Uterus (tissue), 2 donors: ENCODE results near the gene PARD3.

Source experiments
- POLR2A ChIP-seq, 2 donors: fragments of 450-650 bp; IDR thresholded peaks; one replicate each; pipeline ENCODE4 v1.6.1; 2016; ENCODE audit warnings: antibody characterized with exemption in 2 of 2, mild to moderate bottlenecking in 1 of 2, moderate library complexity in 1 of 2
- TF ChIP-seq, protein P1 (sequence below), 4 experiments: fragments of 200-600 bp in 2 of 4; fragments of 450-650 bp in 2 of 4; sonication (generic) in 2 of 4; IDR thresholded peaks; one replicate each; pipeline ENCODE4 v1.5.1; 2016 to 2019; ENCODE audit warnings: antibody characterized with exemption in 4 of 4, mild to moderate bottlenecking in 2 of 4, moderate library complexity in 1 of 4

DNA sequence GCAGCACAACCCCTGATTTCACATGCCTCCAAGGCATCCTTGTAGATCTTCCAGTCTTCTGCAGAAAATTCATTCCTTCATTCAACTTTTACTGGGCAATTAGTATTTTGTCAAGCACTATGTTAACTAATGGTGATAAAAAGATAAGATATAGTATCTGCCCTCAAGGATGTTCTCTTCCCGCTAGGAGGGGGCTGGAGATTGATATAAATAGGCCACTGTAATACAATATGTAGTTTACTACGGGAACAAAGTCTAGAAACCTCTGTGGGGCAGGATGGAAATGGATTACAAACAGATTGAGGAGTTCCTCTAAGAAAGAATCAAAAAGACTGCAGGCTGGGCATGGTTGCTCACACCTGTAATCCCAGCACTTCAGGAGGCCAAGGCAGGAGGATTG is 10.3 kb upstream of the PARD3 start:
- TF ChIP-seq, protein P1, sequence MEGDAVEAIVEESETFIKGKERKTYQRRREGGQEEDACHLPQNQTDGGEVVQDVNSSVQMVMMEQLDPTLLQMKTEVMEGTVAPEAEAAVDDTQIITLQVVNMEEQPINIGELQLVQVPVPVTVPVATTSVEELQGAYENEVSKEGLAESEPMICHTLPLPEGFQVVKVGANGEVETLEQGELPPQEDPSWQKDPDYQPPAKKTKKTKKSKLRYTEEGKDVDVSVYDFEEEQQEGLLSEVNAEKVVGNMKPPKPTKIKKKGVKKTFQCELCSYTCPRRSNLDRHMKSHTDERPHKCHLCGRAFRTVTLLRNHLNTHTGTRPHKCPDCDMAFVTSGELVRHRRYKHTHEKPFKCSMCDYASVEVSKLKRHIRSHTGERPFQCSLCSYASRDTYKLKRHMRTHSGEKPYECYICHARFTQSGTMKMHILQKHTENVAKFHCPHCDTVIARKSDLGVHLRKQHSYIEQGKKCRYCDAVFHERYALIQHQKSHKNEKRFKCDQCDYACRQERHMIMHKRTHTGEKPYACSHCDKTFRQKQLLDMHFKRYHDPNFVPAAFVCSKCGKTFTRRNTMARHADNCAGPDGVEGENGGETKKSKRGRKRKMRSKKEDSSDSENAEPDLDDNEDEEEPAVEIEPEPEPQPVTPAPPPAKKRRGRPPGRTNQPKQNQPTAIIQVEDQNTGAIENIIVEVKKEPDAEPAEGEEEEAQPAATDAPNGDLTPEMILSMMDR (IDR thresholded peaks at IDR 0.05), result no peak
- TF ChIP-seq POLR2A (IDR thresholded peaks at IDR 0.05), result no peak
